NCI-H1694 treated with DMSO at 0.1 percent for 48 hours (cell line): Measurements from ENCODE around the gene FCGR3B.
"Not testable (repeated sequence)": the region's sequence is repeated elsewhere in the genome, so short reads cannot be mapped to it uniquely, and the experiment has no call there.

Source experiments
- DNase-seq: peaks from one replicate; lab custom pipeline; 2025; lab: John Stamatoyannopoulos, UW

The FCGR3B gene

DNA sequence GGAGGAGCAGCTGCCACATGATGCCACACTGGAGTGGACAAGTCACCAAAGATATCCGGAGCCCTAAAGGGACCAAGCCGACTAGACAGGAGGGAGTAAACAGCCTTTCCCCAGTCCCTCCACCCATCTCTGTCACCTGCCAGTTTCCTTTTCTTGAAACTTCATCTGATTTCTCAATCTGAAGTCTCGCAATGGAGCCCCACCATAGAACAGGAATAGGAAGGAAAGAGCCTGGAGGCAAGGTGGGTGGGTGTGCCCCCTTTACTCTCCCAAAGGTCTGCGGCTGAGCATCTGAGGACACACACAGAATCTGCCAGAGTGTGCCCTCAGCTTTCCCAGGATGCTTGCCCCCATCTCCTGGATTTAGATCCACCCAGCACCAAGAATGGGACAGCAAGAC lies at the start of gene FCGR3B:
Gene FCGR3B (minus strand): TSS at position 101 of the 400 bp plus-strand sequence. CDS start 82 bp downstream, at position 19.
- DNase-seq = no peak

DNA sequence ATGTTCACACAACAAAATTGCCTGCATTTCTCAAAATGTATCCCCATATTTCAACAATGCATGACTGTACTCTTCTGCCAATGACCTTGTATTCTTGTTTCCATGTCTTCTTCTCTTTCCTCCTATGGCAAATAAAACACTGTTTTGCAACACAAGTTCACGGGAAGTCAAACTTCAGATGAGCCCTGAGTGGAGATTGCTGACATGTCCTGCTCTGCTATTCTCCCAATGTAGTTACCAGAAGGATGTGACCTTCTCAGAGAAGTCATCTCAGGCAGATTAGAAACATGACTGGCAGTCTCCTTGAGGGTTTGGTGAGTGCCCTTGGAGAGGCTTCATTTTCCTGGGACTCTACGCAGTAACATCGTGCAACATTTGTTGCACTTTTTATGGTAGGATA lies 47.5 kb upstream of the FCGR3B start:
- no peak for DNase-seq

GRCh38 chr1:161676958-161677689 lies 46.1 kb upstream of the FCGR3B start:
- no peak for DNase-seq

- no peak for DNase-seq
Observed at GRCh38 chr1:161676441-161676840, 45.5 kb upstream of the FCGR3B start.

GRCh38 chr1:161674908-161675307 lies 43.9 kb upstream of the FCGR3B start:
- not testable (repeated sequence) for DNase-seq

GRCh38 chr1:161674447-161674846 lies 43.5 kb upstream of the FCGR3B start:
- DNase-seq = not testable (repeated sequence)

DNA sequence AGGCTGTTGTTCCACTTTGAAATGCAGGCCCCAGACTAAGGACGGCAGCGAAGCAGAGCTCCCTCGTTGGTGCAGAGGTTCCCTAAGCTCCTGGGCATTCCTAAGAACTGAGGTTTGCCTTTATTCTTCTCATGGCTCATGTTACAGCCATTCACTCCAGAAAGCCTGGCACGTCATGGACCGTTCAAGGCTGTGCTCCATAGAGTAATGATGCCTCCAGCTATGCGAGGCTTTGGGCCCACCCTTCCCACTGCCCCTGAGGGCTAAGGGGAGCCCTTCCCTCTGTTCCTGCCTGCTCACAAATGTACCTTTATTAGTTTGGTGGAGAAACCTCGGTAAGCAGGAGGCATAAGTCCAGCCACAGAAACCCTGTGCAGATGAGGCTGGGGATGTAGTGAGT lies 42.5 kb upstream of the FCGR3B start:
- DNase-seq = not testable (repeated sequence)

DNA sequence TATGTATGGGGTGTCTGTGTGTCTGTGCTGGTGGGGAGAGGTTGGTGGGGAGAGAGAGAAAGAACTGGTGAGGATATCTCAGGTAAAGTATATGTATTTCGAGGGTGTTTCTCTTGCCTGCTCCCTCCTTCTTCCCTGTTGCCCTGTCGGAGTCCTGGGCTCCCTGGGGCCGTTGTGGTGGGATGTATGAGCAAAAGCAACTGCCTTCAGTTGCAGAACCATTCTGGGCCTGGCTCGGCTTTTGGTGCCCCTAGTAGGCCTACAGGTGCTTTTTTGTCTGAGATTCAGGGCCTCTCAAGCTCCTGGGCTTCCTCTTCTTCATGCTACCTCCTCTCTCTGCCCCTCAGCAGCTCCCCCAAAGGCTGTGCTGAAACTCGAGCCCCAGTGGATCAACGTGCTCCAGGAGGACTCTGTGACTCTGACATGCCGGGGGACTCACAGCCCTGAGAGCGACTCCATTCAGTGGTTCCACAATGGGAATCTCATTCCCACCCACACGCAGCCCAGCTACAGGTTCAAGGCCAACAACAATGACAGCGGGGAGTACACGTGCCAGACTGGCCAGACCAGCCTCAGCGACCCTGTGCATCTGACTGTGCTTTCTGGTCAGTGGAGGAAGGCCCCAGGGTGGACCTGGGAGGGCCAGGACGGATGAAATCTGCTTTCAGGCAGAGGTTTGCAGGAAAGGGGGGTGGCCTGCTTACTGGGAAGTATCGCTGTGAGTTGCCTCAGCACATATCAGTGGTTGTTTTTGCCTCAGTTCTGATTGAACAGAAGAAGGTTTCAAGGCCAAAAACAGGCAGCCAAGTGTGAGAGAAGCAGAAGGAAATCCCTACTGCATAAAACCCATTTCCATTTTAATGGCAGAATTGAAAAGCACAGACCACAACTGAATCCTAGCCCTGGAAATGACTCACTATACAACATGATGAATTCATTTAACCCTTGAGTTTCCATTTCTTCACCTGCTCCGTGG lies 40.4 kb upstream of the FCGR3B start:
- DNase-seq = not testable (repeated sequence)

DNA sequence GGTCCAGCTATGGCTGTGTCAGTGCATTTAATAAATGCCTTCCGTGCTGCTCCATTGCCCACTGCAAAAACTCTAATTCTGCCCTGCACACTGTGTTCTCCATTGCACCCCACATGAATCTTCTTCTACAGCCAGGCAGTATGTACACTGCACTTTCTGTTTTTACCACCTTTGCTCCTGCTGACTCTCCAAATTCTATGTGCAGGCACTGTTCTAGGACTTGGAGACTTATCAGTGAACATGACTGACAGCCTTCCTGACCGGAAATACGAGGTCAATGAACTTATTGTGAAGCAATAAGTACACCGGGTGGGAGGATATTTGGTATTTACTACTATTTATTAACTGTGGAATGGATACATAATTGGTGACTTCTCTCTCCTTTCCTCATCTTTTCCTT lies 33.7 kb upstream of the FCGR3B start:
- DNase-seq = not testable (repeated sequence)

GRCh38 chr1:161663569-161663968 lies 32.6 kb upstream of the FCGR3B start:
- DNase-seq = not testable (repeated sequence)

- not testable (repeated sequence) for DNase-seq
Observed at GRCh38 chr1:161662684-161663339, 31.8 kb upstream of the FCGR3B start, which contains the start of gene FCGR2B. Gene FCGR2B (plus strand): TSS chr1:161663143. CDS start chr1:161663242, 99 bp downstream.

- not testable (repeated sequence) for DNase-seq
Observed at GRCh38 chr1:161661660-161662311, 30.8 kb upstream of the FCGR3B start.

- not testable (repeated sequence) for DNase-seq
Observed at GRCh38 chr1:161658524-161658923, 27.5 kb upstream of the FCGR3B start.

GRCh38 chr1:161653971-161654370 lies 23.0 kb upstream of the FCGR3B start:
- not testable (repeated sequence) for DNase-seq

- not testable (repeated sequence) for DNase-seq
Observed at GRCh38 chr1:161653541-161653940, 22.6 kb upstream of the FCGR3B start.

DNA sequence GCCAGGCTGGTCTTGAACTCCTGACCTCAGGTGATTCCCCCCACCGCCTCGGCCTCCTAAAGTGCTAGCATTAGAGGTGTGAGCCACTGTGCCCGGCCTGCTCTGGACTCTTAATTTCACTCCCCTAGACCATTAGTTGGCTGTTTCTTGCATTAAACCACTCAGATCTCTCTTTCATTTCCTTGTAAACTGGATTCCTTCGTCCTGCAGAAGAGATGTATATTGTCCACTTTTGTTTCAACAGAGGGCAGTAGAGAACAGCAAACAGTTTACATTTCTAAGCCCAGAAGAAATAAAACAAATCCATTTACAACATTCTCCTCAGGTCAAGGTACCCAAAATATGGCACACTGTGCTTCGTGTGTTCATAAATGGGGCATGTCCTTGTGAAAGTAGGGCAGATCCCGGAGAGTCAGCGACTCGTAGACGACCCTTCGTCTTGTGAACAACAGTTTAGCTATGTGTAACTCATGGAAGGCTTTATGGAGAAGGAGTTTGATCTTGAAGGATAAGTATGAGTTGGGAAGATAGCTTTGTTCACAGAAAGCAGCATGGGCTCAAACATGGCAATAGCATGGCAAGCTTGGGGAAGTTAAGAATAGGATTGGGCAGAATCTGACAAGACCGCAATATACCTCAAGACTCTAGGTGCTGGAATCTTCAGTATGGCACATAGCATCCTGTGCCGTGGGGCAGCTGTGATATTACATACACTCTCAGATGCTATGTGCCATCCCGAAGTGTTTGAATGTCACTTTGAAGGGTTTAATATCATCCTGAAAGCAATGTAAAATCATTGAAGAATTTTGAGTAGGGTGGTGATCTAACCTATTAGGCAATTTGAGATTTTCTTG lies 16.8 kb upstream of the FCGR3B start:
- DNase-seq = peak; percentile 12

- DNase-seq = not testable (repeated sequence)
Observed at GRCh38 chr1:161644855-161645254, 13.9 kb upstream of the FCGR3B start.

DNA sequence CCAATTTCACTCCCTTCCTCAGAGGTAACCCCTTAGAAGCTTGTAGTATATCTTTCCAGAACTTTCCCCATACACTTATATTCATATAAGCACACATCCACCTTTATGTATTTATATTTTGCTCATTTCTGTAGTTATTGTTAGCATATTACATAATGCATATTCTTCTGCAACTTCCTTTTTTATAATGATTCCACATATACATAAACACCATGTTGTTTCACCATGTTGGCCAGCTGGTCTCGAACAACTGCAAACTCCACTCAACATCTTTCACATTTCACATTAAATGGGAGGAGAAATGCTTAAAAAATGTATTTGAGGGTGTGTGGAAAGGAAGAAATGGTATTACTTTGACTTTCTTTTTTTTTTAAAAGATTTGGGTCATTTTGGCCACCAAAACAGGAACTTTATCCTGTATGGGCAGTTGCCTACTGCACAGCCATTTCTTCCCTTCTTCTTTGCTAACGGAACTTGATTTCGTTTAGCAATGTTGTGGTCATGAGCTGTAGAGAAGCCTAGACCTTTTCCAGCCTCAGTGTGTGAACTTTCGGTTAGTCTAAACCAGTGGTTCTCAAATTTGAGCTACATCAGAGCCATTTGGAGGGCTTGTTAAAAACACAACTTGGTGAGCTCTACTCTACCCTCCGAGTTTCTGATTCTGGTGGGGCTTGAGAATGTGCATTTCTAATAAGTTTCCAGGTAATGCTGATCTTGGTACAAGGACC lies 12.7 kb upstream of the FCGR3B start:
- not testable (repeated sequence) for DNase-seq

DNA sequence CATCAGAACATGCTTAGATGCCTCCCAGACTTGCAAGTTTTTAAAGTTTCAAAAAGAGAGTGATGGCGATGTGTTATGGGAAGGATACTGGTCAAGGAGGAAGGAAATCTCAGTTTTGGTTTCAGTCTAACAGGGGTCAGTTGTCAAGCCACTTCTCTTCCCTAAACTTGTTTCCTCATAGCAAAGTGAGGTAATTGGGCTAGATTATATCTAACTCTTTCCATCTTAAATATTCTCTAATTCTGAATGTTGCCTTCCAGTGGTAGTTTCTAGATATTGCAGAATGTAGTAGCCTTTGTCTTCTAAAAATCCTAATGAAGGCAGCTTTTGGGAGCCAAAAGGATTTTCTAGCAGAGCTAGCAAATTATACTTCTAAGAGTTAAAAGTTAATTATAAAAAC lies 11.7 kb upstream of the FCGR3B start:
- DNase-seq = not testable (repeated sequence)

DNA sequence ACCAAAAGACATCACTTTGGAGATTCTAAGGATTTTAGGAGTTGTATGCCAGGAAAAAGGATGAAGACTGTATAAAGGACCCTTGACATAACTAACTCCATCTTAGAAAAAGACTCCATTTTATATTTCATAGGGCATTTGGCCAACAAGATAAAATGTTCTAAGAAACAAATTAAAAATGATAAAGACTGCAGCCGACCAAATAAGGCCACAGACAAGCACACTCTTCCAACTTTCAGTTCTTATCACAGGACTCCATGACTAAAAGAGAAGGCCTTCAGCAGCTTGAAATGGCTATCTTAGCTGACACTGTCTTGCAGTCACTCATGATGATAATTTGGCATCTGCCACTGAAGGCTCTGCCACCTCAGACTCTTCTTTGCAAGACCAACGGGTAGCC lies 8.2 kb upstream of the FCGR3B start:
- not testable (repeated sequence) for DNase-seq
